ENCODE results near the gene FBXO38.

FBXO38 gene

GRCh38 chr5:148482196-148482595 lies 98.4 kb downstream of the FBXO38 start:
- DNase-seq (ENCODE audit: low spot score): no peak

GRCh38 chr5:148482697-148483462 lies 99.1 kb downstream of the FBXO38 start:
- peak; percentile 67 for DNase-seq (ENCODE audit: low spot score)

DNA sequence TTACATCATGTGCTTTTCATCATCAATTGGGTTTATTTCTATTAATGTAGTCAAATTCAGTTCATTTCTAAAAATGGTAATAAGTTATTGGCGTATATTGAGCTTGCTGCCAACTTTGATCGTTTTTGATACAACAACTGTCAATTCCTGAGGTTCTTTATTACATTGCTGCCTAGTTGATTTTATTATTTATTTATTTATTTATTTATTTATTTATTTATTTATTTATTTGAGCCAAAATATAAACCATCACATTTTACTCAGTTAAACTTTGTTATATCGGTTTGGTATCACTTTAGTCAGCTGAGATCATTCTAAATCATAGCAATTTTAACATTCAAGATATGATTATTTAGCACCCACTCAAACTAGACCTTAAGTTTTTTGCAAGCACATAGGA lies 100.0 kb downstream of the FBXO38 start:
- DNase-seq (ENCODE audit: low spot score): no peak

GRCh38 chr5:148484651-148485050 lies 100.9 kb downstream of the FBXO38 start:
- no peak for DNase-seq (ENCODE audit: low spot score)

DNA sequence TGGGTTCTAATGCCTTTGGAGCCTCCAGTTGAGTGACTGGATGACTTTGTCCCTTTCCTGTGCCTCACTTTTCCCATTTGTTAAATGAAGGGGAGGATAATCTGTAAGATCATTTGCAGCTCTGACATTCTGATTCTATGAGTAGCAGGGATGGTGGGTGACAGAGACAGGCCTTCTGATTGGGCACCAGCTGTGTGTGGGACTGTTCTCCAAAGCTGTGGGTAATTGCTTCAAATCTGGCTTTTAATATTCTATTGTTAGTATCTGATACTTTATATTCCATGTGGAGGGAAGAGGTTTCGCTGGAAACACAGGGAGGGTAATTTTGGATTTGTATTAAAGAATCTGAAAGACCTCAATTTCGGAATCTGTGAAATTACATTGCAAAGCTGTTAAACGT lies 102.7 kb downstream of the FBXO38 start:
- no peak for DNase-seq (ENCODE audit: low spot score)

DNA sequence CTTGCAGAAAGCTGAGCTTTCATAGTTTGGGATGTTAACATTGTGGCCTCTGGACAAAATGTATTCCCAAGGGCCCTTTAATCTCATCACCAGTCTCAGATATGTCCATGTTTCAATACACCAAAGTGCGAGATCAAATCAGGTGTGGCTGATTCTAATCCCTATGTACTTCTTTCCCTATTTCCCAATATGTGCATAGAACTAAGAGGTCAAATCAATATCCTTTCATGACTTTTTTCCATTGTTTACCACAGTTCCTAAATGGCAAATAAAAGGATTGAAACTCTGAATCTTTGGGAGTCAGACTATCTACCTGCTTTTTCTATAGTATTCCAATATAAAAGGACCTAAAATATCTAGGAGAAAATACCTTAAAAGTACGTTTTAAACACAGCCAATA lies 105.0 kb downstream of the FBXO38 start:
- no peak for DNase-seq (ENCODE audit: low spot score)

DNA sequence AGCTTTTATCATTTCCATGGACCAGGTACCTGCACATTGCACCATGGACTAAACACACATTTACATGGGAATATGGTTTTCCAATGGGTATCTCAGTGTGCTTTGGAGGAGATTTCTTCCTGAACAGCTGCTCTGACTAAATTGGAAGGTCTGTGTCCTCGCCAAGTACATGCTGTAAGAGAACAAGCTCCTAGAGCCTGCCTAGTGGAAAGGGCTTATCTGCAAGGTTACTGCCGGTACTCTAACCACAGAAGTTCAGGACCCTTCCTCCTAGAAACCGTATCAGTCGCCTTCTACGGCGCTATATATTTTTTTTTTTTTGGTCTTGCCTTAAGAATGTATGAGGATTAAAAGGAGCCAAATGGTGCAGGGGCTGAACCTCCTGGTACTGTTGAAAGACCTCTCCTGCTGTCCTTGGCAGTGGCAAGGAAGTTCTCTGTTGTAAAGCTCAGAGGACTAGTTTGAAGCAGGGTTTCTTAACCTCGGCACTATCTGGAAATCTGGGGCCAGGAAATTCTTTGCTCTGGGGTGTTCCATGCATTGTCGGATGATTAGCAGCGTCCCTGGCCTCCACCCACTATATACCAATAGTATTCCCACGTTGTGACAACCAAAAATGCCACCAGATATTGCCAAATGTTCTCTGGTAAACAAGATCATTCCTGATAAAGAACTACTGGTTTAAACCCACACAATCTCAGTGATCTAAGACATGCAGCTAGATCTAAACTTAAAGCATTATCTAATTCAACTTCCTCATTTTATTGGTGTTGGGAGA lies 107.4 kb downstream of the FBXO38 start:
- no peak for DNase-seq (ENCODE audit: low spot score)

- DNase-seq (ENCODE audit: low spot score): no peak
Observed at GRCh38 chr5:148491793-148492184, 108.0 kb downstream of the FBXO38 start.

- no peak for DNase-seq (ENCODE audit: low spot score)
Observed at GRCh38 chr5:148492351-148492750, 108.6 kb downstream of the FBXO38 start.

Data from AG08395 (cell line).